ENCODE results near the gene LRRC34.

Gene LRRC34

DNA sequence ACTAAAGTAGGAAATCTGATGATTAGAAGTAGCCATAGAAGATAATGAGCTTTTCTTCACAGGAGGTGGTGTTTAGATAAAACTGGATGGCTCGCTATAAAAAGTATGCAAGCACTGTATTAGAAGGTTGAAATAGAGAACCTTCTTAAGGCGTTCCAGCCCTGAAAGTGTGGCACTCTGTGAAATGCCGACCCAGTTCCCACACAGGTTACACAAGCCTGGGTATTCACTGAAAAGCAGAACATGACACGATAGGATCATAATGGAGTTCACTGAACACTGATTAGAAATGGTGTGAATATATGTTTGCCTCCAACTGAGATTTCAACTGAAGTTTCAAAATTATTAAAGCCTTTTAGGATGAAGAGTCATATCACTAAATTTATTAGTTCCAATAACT, 15.0 kb upstream of the LRRC34 start:
- no peaks in the 10 kb centered on the region for H3K79me2 ChIP-seq
- no peak overlapping the region for H3K4me2 ChIP-seq (ENCODE audit: low read length)
- H3K27me3 ChIP-seq (ENCODE audit: control insufficient read depth, insufficient read depth, low read length) = no peaks in the 10 kb centered on the region
- H3K4me1 ChIP-seq = no peaks in the 10 kb centered on the region
- H2AFZ ChIP-seq = no peak overlapping the region
- no peak overlapping the region for H3K4me3 ChIP-seq (ENCODE audit: low read depth, low read length)
- no peaks in the 10 kb centered on the region for H3K9me3 ChIP-seq (ENCODE audit: control insufficient read depth, low read length)
- TF ChIP-seq, protein P1, sequence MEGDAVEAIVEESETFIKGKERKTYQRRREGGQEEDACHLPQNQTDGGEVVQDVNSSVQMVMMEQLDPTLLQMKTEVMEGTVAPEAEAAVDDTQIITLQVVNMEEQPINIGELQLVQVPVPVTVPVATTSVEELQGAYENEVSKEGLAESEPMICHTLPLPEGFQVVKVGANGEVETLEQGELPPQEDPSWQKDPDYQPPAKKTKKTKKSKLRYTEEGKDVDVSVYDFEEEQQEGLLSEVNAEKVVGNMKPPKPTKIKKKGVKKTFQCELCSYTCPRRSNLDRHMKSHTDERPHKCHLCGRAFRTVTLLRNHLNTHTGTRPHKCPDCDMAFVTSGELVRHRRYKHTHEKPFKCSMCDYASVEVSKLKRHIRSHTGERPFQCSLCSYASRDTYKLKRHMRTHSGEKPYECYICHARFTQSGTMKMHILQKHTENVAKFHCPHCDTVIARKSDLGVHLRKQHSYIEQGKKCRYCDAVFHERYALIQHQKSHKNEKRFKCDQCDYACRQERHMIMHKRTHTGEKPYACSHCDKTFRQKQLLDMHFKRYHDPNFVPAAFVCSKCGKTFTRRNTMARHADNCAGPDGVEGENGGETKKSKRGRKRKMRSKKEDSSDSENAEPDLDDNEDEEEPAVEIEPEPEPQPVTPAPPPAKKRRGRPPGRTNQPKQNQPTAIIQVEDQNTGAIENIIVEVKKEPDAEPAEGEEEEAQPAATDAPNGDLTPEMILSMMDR (IDR thresholded peaks at IDR 0.05) = no peak
- no peak overlapping the region for H3K9ac ChIP-seq
- no peaks in the 10 kb centered on the region for H3K36me3 ChIP-seq (ENCODE audit: control insufficient read depth, insufficient read depth, low read length)
- H3K27ac ChIP-seq = no peak overlapping the region

DNA sequence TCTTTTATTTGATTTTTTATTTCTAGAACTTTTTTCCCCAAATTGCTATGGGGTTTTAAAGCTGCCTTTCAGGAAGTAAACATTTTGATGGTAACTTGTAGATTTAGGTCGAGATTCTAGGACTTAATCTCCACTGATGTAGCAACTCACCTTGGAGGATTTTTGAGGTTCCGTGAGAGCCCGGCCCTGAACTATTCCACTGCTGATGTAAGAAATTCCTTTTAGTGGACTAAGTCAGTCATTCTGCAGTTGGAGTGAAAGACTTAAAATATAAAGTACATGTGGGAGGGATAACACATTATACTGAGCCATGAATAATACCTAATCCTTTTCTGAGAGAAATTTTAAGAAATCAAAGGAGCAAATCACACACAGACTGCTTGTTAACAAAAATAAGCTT, 12.6 kb upstream of the LRRC34 start:
- no peak overlapping the region for H2AFZ ChIP-seq
- no peaks in the 10 kb centered on the region for H3K4me1 ChIP-seq
- H3K4me3 ChIP-seq (ENCODE audit: low read depth, low read length) = no peak overlapping the region
- no peaks in the 10 kb centered on the region for H3K79me2 ChIP-seq
- H3K9ac ChIP-seq = no peak overlapping the region
- H3K36me3 ChIP-seq (ENCODE audit: control insufficient read depth, insufficient read depth, low read length) = no peaks in the 10 kb centered on the region
- H3K27me3 ChIP-seq (ENCODE audit: control insufficient read depth, insufficient read depth, low read length) = no peaks in the 10 kb centered on the region
- H3K9me3 ChIP-seq (ENCODE audit: control insufficient read depth, low read length) = no peaks in the 10 kb centered on the region
- H3K27ac ChIP-seq = no peak overlapping the region
- TF ChIP-seq, protein P1 (IDR thresholded peaks at IDR 0.05) = no peak
- H3K4me2 ChIP-seq (ENCODE audit: low read length) = no peak overlapping the region

DNA sequence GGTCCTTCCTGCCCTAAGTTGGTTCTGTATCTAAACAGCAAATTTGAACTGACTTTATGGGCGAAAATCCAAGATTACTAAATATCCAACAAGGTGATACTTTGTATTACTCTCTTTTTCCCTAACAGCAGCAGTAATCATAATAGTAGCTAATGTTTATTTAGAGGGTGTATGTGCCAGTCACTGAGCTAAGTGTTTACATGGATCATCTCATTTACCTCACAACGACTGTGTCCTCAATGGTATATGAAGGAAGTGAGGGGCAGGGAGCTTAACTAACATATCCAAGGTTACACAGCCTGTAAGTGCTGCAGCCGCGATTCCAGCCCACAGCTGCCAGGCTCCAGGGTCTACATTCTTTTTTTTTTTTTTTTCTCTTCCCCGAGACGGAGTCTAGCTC, 10.3 kb upstream of the LRRC34 start:
- H2AFZ ChIP-seq = no peak overlapping the region
- no peak overlapping the region for H3K27ac ChIP-seq
- no peak overlapping the region for H3K4me3 ChIP-seq (ENCODE audit: low read depth, low read length)
- H3K79me2 ChIP-seq = no peaks in the 10 kb centered on the region
- H3K9ac ChIP-seq = no peak overlapping the region
- H3K27me3 ChIP-seq (ENCODE audit: control insufficient read depth, insufficient read depth, low read length) = no peaks in the 10 kb centered on the region
- H3K4me2 ChIP-seq (ENCODE audit: low read length) = no peak overlapping the region
- H3K36me3 ChIP-seq (ENCODE audit: control insufficient read depth, insufficient read depth, low read length) = no peaks in the 10 kb centered on the region
- TF ChIP-seq, protein P1 (IDR thresholded peaks at IDR 0.05) = no peak
- no peaks in the 10 kb centered on the region for H3K9me3 ChIP-seq (ENCODE audit: control insufficient read depth, low read length)
- H3K4me1 ChIP-seq = no peaks in the 10 kb centered on the region

DNA sequence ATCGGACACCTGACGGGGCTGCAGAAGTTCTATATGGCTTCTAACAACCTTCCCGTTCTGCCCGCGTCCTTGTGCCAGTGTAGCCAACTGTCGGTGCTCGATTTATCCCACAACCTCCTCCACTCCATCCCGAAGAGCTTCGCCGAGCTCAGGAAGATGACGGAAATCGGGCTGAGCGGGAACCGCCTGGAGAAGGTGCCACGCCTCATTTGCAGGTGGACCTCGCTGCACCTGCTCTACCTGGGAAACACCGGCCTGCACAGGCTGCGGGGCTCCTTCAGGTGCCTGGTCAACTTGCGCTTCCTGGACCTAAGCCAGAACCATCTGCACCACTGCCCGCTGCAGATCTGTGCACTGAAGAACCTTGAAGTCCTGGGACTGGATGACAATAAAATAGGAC, 9.8 kb upstream of the LRRC34 start:
- Histone ChIP-seq H3K27ac (no peak overlapping the region), H3K4me3 (ENCODE audit: low read depth, low read length) (no peak overlapping the region)
- TF ChIP-seq, protein P1 (IDR thresholded peaks at IDR 0.05) = no peak

DNA sequence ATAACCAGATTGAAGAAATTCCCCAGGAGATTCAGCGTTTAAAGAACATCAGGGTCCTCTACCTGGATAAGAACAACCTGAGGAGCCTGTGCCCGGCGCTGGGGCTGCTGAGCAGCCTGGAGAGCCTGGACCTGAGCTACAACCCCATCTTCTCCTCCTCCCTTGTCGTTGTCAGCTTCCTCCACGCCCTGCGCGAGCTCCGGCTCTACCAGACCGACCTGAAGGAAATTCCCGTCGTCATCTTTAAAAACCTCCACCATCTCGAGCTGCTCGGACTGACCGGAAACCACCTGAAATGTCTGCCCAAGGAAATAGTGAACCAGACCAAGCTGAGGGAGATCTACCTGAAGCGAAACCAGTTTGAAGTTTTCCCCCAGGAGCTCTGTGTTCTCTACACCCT, 9.4 kb upstream of the LRRC34 start:
- no peaks in the 10 kb centered on the region for H3K36me3 ChIP-seq (ENCODE audit: control insufficient read depth, insufficient read depth, low read length)
- no peak overlapping the region for H3K27ac ChIP-seq
- no peak overlapping the region for H3K4me3 ChIP-seq (ENCODE audit: low read depth, low read length)
- no peak overlapping the region for H3K9ac ChIP-seq
- no peaks in the 10 kb centered on the region for H3K9me3 ChIP-seq (ENCODE audit: control insufficient read depth, low read length)
- no peak overlapping the region for H3K4me2 ChIP-seq (ENCODE audit: low read length)
- H3K79me2 ChIP-seq = no peaks in the 10 kb centered on the region
- no peaks in the 10 kb centered on the region for H3K27me3 ChIP-seq (ENCODE audit: control insufficient read depth, insufficient read depth, low read length)
- H3K4me1 ChIP-seq = no peaks in the 10 kb centered on the region
- TF ChIP-seq, protein P1 (IDR thresholded peaks at IDR 0.05) = no peak
- no peak overlapping the region for H2AFZ ChIP-seq

More for the DNA sequence above, 9.8 kb upstream of the LRRC34 start:
- no peak overlapping the region for H3K4me2 ChIP-seq (ENCODE audit: low read length)
- H3K9me3 ChIP-seq (ENCODE audit: control insufficient read depth, low read length) = no peaks in the 10 kb centered on the region
- H3K79me2 ChIP-seq = no peaks in the 10 kb centered on the region
- H3K9ac ChIP-seq = no peak overlapping the region
- H2AFZ ChIP-seq = no peak overlapping the region
- no peaks in the 10 kb centered on the region for H3K27me3 ChIP-seq (ENCODE audit: control insufficient read depth, insufficient read depth, low read length)
- H3K36me3 ChIP-seq (ENCODE audit: control insufficient read depth, insufficient read depth, low read length) = no peaks in the 10 kb centered on the region
- no peaks in the 10 kb centered on the region for H3K4me1 ChIP-seq

Measured in parathyroid adenoma (tissue), 2 donors.